Breast epithelium (tissue), 3 donors: ENCODE data around the gene RNF112.

ENCODE experiments used
- POLR2A ChIP-seq: fragments of 450-650 bp; IDR thresholded peaks from one replicate; pipeline ENCODE4 v1.6.1; 2016; ENCODE audit warnings: antibody characterized with exemption, mild to moderate bottlenecking, moderate library complexity
- POLR2AphosphoS5 ChIP-seq, 3 donors: sonication (generic); formaldehyde crosslinking; IDR thresholded peaks; one replicate each; pipeline ENCODE4 v1.6.1; 2017; ENCODE audit warnings: antibody characterized with exemption in 3 of 3
- TF ChIP-seq, protein P1 (sequence below), 3 donors: fragments of 450-650 bp; IDR thresholded peaks; one replicate each; pipeline ENCODE4 v1.5.1; 2016 to 2017; ENCODE audit warnings: antibody characterized with exemption in 3 of 3, mild to moderate bottlenecking in 3 of 3, moderate library complexity in 3 of 3

DNA sequence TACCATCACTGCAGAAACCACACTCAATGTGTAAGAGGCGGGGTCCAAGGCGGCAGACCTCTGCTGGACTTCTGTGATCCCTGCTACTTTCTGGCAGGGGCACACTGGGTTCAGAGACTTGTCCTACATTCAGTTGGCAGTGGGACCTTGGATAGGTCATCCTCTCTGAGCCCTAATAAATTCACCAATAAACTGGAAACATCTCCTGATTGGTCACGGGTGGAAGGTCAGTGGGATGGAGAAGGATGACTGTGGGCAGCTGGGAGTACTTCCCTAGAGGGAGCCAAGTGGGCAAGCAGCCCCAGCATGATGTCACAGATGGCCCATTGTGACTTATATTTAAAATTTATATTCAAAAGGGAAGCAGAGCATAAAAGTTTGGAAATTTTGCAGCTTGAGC is 49.7 kb downstream of the RNF112 start:
- TF ChIP-seq, protein P1, sequence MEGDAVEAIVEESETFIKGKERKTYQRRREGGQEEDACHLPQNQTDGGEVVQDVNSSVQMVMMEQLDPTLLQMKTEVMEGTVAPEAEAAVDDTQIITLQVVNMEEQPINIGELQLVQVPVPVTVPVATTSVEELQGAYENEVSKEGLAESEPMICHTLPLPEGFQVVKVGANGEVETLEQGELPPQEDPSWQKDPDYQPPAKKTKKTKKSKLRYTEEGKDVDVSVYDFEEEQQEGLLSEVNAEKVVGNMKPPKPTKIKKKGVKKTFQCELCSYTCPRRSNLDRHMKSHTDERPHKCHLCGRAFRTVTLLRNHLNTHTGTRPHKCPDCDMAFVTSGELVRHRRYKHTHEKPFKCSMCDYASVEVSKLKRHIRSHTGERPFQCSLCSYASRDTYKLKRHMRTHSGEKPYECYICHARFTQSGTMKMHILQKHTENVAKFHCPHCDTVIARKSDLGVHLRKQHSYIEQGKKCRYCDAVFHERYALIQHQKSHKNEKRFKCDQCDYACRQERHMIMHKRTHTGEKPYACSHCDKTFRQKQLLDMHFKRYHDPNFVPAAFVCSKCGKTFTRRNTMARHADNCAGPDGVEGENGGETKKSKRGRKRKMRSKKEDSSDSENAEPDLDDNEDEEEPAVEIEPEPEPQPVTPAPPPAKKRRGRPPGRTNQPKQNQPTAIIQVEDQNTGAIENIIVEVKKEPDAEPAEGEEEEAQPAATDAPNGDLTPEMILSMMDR (IDR thresholded peaks at IDR 0.05), result no peak
- TF ChIP-seq POLR2A, result no peak
- TF ChIP-seq POLR2AphosphoS5 (IDR thresholded peaks at IDR 0.05), result no peak
